HG03571 (cell line): ENCODE data around the gene TMEM132C.

Source experiments
- ATAC-seq: cut with Tn5 transposase; IDR thresholded peaks from one replicate; pipeline ENCODE4 v1.9.1; 2021; ENCODE audit not compliant: unreplicated experiment

Gene TMEM132C

GRCh38 chr12:128644664-128645296 is 377.8 kb downstream of the TMEM132C start:
- ATAC-seq: no peak

GRCh38 chr12:128649902-128650301 is 382.9 kb downstream of the TMEM132C start:
- ATAC-seq: no peak

- no peak for ATAC-seq
Observed at GRCh38 chr12:128652136-128652751, 385.3 kb downstream of the TMEM132C start.

DNA sequence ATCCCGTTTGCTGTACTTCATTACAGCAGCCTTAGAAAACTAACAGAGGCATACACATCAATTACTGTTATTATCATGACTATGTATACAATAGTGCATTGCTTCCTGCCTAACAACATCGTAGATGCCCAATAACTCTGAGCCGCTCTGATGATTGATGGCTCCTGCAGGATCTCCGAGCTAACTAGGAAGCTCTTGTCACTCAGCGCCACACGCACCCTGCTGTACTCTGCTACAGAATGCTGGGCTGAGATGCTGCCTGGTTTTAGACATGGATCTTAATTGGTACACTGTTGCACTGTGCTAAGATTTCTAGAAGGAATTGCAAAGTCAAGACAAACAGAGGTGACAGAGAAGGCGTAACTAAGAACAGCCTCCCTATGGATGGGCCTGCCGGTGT is 387.5 kb downstream of the TMEM132C start:
- no peak for ATAC-seq

GRCh38 chr12:128657378-128657777 is 390.4 kb downstream of the TMEM132C start:
- ATAC-seq: no peak

DNA sequence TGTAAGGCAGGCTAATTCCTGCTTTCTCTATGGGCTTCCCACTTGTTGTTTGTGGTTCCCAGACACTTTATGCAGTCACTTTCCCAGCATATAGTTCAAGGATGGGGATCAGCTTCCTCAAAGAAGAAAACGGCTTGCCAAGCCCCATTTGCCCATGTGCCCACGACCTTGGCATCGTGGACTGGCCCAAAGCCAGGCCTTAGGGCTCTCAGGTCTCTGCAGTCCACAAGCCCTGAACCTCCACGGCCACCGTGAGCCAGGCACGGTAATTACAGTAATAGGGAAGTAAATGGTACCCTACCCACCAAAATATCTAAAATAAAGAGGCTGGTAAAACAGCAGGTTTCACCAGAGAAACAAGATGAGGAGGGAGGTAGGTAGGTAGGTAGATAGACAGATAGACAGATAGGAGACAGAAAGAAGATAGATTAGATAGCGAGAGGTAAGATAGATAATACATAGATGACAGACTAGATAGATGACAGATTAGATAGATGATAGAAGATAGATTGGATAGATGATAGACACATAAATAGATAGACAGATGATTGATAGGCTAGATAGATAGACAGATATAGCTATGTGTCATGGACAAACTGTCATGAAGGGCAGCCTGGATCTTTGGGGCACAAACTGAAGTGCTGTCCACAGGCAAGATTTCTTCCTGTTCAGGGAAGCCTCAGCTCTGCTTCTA is 393.7 kb downstream of the TMEM132C start:
- no peak for ATAC-seq

DNA sequence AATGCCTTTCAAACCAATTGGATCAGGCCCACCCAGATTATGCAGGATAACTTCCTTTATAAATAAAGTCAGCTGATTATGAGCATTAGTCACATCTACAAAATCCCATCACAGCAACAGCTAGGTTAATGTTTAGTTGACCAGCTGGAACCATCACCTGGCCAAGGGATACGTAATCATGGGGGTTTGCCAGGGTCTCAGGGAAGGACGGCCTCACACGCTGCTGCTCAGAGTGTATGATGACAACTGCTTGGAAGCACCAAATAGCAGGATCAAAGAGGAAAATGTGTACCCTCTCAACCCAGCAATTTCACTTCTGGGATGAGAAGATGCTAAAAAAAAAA is 394.2 kb downstream of the TMEM132C start:
- ATAC-seq: no peak

- no peak for ATAC-seq
Observed at GRCh38 chr12:128662101-128662500, 395.1 kb downstream of the TMEM132C start.

DNA sequence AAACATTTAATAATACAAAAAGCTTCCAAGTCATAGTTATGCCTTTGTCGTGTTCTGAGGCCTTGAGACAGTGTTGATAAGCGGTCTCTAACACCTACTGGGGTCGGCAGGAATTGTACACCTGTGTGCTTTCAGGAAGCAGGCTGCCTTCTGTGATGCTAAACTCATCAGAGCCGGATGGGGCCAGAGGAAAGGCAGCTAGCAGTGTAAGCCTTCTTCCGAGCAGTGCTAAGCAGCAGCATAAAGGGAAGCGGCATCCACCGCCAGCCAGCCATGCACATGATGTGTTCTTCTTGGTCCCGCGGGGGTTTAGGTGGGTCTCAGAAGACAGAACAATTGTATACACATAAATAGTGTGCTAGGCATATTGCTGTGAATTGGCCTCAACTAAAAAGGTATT is 397.5 kb downstream of the TMEM132C start:
- ATAC-seq: no peak

DNA sequence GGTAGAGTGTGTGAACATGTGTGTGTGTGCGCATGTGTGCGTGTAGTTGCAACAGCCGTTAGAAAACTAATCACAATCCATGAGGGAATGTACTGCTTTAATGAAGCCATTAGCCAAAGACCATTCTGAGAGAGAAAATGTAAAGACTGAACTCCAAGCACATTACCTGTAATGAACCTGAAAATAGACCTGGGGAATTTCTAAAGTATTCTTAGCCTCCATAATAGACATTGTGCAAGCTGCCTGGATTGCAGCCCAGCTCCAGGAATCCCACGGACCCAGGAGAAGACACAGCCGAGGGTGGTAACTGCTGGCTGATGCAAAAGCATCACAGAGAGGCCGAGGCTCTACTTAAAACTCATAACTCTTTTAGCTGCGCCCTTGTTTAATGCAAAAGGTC is 400.2 kb downstream of the TMEM132C start:
- no peak for ATAC-seq

- no peak for ATAC-seq
Observed at GRCh38 chr12:128671528-128672042, 404.6 kb downstream of the TMEM132C start.

DNA sequence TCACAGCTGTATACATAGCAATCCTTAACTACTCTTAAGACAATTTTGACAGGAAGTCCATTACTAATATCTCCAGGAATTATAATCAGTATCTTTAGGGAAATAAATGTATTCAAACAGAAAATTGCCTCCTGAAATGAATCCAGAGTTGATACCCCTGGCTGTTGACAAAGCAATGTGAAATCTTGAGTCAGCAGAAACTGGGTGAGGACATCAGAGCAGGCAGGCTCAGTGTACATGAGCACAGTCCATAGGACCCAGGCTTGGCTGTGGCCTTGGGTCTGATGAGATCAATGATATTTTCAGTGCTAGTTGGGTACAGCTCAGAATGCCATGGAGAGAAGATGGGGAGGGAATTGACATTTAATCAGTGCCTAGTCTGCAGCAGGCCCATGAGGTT is 405.5 kb downstream of the TMEM132C start:
- ATAC-seq: no peak

- no peak for ATAC-seq
Observed at GRCh38 chr12:128672893-128673292, 405.9 kb downstream of the TMEM132C start.

- ATAC-seq: no peak
Observed at GRCh38 chr12:128675576-128675975, 408.6 kb downstream of the TMEM132C start.

GRCh38 chr12:128680555-128680954 is 413.6 kb downstream of the TMEM132C start:
- ATAC-seq: no peak

- no peak for ATAC-seq
Observed at GRCh38 chr12:128682548-128683275, 415.7 kb downstream of the TMEM132C start.

DNA sequence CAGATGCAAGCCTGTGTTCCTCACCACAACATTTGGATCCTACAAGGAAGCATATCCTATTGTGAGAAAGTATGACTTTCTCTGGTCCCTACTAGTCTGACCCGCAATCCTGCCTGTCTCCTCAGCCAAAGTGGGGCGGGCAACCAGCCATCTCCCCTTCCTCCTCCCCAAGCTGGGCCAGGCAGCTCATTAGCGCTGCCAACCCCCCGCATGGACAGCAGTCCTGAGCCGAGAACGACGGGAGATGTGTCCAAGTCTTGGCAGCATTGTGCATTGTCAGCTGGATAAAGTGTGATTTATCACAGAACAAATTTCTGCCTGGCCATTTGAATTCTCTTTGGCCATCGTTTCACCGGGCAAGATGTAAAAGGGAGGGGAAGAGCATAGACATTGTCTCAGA is 417.4 kb downstream of the TMEM132C start:
- no peak for ATAC-seq

- no peak for ATAC-seq
Observed at GRCh38 chr12:128685903-128686475, 419.0 kb downstream of the TMEM132C start.

DNA sequence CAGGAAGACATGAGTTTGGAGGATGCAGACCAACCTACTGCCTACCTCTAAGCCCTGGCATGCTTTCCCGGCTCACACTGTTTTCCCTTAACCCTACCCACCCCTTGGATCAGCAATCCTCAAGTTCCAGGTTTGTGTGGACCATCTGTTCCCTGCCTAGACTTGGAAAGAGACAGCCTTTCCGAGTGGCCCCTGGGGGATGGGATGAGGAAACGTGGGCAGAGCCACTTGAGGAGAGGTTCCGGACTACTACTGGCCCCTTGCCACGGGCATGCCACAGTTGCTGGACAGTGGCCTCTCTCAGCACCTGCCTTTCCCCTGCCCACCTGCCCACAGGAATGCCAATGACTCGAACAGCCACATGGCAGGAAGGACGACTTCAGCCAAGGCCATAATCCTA is 420.9 kb downstream of the TMEM132C start:
- ATAC-seq: no peak

- no peak for ATAC-seq
Observed at GRCh38 chr12:128690641-128691040, 423.7 kb downstream of the TMEM132C start.

DNA sequence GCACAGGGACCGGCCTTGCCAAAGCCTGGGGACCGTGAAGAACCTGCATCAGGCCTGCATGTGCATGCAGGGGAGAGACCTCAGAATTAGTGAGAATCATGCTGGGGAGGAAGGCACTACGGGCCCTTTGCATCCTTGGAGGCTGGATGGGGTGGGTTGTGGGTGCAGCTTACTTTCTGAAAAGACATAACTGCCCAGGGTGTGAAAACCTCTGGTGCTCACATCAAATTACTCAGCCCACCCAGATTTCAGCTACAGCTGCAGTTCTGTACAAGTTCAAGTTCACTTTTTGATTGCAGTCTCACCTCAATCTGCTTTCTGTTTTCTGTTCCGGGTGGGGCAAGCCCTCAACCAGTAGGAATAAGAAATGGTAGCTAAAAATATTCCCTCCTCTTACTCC is 426.1 kb downstream of the TMEM132C start:
- ATAC-seq: no peak
